Measurements from ENCODE around the gene MVD.

Gene MVD

DNA sequence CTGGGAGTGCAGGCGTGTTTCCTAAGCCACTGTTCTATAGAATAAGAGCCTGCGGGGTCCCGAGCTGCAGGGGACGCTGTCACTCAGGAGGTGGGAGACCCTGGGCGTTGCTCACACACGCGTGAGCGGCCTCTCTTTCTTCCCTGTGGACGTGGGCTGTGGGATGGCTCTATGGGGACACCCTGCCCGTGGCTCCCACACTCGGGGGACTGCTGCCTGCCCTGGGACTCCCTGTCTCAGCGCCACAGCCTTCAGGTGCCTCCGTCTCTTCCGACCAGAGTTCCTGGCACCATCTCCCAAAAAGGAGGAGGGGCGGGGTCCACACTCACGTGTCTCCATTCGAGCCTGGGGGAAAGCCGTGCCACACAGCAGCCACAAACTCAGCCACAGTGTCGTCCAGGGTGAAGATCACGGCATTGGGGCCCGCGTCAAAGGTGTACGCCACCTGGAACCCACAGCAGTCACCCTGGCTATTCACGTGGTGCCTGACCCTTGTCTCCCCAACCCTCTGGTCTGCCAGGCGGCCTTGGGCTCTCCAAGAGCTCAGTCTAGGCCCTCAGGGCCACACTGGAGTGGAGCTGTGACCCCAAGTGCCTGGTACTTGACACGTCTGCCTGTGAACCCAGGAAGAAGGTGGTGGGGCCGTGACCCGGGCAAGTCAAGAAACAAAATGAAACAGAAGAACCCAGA, 8.4 kb downstream of the MVD start:
- no peak for DNase-seq

DNA sequence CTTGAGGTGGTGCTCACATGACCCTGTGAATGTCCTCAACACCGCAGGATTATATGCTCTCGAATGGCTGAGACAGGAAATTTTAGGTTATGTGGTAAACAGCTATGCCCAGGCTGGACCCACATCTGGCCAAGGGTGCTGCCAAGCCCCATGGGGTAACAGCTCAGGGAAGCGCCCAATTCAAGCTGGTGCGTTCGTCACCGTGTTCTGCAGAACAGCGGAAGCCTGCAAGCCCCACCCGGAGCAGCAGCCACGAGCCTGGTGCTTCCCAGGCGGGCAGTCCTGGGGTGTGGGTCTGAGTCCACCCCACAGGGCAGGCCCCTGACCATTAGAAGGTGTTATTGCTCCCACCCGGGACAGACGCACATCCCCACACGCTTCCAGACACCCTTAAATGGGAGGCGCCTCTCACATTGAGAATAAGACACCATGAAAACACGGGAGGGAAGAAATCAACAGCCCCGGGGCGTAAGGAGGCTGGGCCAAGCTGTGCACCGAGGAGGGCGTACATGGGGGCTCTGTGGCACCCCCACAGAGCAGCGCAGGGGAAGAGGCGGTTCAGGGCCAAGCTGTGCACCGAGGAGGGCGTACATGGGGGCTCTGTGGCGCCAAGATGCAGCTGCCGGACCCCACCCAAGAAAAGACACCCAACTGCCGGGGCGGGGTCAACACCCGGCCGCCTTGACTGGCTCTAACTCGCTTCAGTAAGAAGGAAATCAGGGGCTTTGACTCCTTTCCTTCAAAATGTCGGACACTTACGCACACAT, 9.1 kb downstream of the MVD start:
- no peak for DNase-seq

DNA sequence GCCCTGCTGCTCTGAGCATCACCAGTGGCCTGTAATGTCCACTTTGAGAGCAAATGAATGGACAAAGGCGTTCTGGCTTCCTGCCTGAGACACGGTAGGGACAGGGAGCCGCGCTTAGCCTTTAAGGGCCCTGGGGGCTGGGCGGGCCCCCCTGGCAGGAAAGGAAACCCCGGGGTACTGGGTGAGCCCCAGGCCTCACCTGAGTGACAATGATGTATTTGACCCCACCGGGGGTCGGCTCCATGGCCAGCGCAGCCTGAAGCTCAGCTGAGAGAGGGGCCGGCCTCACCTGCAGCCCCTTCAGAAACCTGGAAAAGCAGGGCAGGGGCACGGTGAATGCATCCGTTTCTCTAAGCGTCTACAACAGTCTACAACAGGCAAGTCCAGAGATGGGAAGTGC, 9.8 kb downstream of the MVD start:
- no peak for DNase-seq

GRCh38 chr16:88652762-88653063, 10.2 kb downstream of the MVD start:
- DNase-seq = no peak

GRCh38 chr16:88651989-88652761, 10.7 kb downstream of the MVD start:
- DNase-seq = no peak

DNA sequence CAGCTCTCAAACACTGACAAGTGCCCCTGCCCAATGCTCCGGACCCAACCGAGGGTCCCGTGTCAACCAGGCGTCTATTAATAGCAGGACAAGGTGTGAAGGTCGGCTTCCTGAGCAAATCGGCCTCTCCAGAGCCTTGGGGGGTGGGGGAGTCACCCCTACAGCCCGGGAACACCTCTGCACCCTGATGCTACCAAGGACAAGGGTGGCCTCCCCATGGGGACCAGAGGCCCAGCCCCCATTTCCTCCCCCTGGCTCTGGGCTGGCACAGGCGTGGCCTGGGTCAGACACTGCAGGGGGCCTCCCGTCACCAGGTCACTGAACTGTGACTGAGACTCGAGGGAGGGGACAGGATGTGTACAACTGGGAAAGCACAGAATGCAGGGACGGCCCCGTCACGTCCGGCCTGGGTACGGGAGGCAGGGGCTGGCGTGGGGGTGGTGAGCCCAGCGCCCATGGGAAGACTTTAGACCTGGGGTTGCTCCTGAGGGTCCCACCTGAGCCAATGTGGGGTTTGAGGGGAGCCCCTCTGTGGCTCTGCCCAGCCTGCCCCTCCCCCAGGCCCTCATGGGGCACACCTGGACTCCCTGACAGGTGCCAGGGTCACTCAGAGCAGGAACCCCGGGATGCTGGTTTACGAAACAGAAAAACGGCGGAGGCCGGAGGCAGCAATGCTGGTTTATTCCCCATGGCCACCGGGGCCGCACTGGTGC, 11.5 kb downstream of the MVD start:
- DNase-seq = no peak

- no peak for DNase-seq
These were observed 12.1 kb downstream of the MVD start, which contains the start of gene CYBA for GRCh38 chr16:88650749-88651275. CYBA (minus strand) TSS chr16:88651053; CDS start chr16:88651013, 40 bp downstream.

- no peak for DNase-seq
These were observed 12.8 kb downstream of the MVD start for GRCh38 chr16:88649924-88650748.

GRCh38 chr16:88649195-88649923, 13.5 kb downstream of the MVD start:
- DNase-seq = no peak

GRCh38 chr16:88647178-88648070, 15.5 kb downstream of the MVD start:
- DNase-seq = no peak

GRCh38 chr16:88646345-88647034, 16.4 kb downstream of the MVD start:
- no peak for DNase-seq

GRCh38 chr16:88645941-88646340, 16.9 kb downstream of the MVD start:
- DNase-seq = no peak

DNA sequence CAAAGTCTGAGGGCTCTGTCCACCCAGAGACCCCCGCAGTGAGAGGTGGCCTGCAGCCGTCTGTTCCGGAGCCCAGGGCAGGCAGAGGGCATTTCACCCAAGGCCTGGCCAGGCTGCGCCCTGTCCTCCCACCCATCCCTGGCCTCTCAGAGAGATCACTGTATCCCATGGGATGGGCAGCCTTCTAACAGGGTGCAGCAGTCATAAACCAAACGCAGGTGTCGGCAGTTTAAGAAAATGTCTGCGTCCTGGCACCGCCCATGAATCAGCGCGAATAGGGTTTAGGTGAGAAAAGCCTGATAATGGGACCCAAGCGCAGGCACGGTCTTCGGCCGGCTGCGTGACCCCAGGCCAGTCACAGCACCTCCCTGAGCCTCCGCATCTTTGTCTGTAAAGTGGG, 17.4 kb downstream of the MVD start:
- no peak for DNase-seq

GRCh38 chr16:88643644-88643932, 19.3 kb downstream of the MVD start:
- DNase-seq = no peak

DNA sequence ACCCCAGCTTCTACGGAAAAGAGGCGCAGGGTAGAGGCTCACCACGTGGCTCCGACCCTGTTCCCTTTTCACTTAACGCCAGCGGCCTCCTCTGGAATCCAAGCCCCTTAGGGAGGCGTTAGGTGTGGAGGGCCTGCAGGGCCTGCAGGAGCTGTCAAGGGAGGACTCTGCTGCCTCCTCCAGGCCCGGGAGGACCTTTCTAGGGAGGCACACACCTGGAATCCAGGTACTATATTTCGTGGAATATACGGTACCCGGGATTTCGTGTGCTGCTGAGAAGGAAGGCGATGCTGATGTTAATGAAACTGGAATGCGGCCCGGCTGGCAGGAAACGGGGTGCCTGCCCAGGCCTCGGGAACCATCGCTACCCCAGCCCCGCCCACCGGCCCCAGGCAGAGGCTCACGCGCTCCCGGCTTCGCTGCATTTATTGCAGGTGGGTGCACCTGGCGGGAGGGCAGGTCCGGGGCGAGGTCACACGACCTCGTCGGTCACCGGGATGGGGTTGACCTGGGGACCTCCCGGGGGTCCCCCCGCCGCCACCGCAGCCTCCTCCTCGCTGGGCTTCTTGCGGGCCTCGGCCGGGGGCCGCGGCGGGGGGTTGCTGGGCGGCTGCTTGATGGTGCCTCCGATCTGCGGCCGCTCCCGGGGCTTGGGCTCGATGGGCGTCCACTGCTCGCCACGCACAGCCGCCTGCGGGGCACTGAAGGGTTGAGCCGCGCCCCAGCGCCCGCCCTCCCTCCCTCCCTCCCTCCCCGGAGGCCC, 19.8 kb downstream of the MVD start:
- no peak for DNase-seq

GRCh38 chr16:88640498-88641247, 22.2 kb downstream of the MVD start:
- DNase-seq = no peak

DNA sequence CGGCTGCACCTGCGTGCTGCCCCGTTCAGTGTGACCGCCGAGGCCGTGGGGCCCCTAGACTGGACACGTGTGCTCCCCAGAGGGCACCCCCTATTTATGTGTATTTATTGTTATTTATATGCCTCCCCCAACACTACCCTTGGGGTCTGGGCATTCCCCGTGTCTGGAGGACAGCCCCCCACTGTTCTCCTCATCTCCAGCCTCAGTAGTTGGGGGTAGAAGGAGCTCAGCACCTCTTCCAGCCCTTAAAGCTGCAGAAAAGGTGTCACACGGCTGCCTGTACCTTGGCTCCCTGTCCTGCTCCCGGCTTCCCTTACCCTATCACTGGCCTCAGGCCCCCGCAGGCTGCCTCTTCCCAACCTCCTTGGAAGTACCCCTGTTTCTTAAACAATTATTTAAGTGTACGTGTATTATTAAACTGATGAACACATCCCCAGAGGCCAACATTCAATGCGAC, 22.8 kb downstream of the MVD start:
- no peak for DNase-seq
